Loucy (cell line): ENCODE results near the gene EMC1.
"Not testable (repeated sequence)": the region's sequence is repeated elsewhere in the genome, so short reads cannot be mapped to it uniquely, and the experiment has no call there.

Experiments used
- EZH2phosphoT487 ChIP-seq: fragments of 200-600 bp; IDR thresholded peaks from 2 replicates; pipeline ENCODE4 v1.6.1; 2018; ENCODE audit warnings: antibody characterized with exemption, mild to moderate bottlenecking, moderate library complexity, borderline replicate concordance
- TF ChIP-seq, protein P1 (sequence below): fragments of 200-600 bp; sonication (generic); conservative IDR thresholded peaks from 2 replicates; pipeline ENCODE4 v1.5.1; 2014; ENCODE audit warnings: mild to moderate bottlenecking, antibody characterized with exemption, low read length

- TF ChIP-seq, protein P1, sequence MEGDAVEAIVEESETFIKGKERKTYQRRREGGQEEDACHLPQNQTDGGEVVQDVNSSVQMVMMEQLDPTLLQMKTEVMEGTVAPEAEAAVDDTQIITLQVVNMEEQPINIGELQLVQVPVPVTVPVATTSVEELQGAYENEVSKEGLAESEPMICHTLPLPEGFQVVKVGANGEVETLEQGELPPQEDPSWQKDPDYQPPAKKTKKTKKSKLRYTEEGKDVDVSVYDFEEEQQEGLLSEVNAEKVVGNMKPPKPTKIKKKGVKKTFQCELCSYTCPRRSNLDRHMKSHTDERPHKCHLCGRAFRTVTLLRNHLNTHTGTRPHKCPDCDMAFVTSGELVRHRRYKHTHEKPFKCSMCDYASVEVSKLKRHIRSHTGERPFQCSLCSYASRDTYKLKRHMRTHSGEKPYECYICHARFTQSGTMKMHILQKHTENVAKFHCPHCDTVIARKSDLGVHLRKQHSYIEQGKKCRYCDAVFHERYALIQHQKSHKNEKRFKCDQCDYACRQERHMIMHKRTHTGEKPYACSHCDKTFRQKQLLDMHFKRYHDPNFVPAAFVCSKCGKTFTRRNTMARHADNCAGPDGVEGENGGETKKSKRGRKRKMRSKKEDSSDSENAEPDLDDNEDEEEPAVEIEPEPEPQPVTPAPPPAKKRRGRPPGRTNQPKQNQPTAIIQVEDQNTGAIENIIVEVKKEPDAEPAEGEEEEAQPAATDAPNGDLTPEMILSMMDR, result not testable (repeated sequence)
- not testable (repeated sequence) for TF ChIP-seq EZH2phosphoT487
Measured at GRCh38 chr1:19269427-19270342, 18.4 kb upstream of the EMC1 start.
